ENCODE data around the gene GNG3. TPM values are rescaled to one million over a fixed set of nuclear protein-coding genes. Genes with fewer than 3 reads are reported as not detected.

The GNG3 gene
- total RNA-seq, 1 experiment from 2014 or later = not detected

- Histone ChIP-seq H3K9me3 (ENCODE audit: low read length) (no peaks in the 10 kb centered on the region), H3K4me3 (ENCODE audit: low read length) (no peak overlapping the region), H3F3A (ENCODE audit: low read length, unreplicated experiment) (peaks cover 6% of the 10 kb centered on the region), H3K9me2 (replicated peaks; ENCODE audit: low read length) (no peaks in the 10 kb centered on the region), H4K20me1 (ENCODE audit: low read length) (no peaks in the 10 kb centered on the region), H3K27ac (ENCODE audit: low read length) (no peak overlapping the region), H2AFZ (ENCODE audit: low read length) (no peak overlapping the region), H3K4me1 (ENCODE audit: insufficient read depth, low read length) (peaks cover 17% of the 10 kb centered on the region), H3K27me3 (ENCODE audit: low read length) (no peaks in the 10 kb centered on the region), H3K79me2 (ENCODE audit: low read length) (0 out of 2 replicates have a peak, but pooled peaks cover 5% of the 10 kb centered on the region), H3K9ac (ENCODE audit: low read length) (no peak overlapping the region), H3K4me2 (ENCODE audit: low read length) (no peak overlapping the region), H3K36me3 (ENCODE audit: low read depth, low read length) (peaks cover 45% of the 10 kb centered on the region)
- intact Hi-C loops (cut with micrococcal nuclease) = no loop called here
- DNase-seq = no peak
- BruUV-seq (replicated peaks) = no TSS peak
- no peak for ATAC-seq
- POLR2A ChIA-PET (ENCODE audit: unreplicated experiment) = no interaction called here
- CTCF ChIA-PET = no interaction called here
- TF ChIP-seq EZH2 (IDR thresholded peaks at IDR 0.05; ENCODE audit: low read length, unreplicated experiment) (no peak), EZH2phosphoT487 (IDR thresholded peaks at IDR 0.05; ENCODE audit: borderline replicate concordance, low read length) (no peak)
- TF ChIP-seq, protein P1, sequence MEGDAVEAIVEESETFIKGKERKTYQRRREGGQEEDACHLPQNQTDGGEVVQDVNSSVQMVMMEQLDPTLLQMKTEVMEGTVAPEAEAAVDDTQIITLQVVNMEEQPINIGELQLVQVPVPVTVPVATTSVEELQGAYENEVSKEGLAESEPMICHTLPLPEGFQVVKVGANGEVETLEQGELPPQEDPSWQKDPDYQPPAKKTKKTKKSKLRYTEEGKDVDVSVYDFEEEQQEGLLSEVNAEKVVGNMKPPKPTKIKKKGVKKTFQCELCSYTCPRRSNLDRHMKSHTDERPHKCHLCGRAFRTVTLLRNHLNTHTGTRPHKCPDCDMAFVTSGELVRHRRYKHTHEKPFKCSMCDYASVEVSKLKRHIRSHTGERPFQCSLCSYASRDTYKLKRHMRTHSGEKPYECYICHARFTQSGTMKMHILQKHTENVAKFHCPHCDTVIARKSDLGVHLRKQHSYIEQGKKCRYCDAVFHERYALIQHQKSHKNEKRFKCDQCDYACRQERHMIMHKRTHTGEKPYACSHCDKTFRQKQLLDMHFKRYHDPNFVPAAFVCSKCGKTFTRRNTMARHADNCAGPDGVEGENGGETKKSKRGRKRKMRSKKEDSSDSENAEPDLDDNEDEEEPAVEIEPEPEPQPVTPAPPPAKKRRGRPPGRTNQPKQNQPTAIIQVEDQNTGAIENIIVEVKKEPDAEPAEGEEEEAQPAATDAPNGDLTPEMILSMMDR (conservative IDR thresholded peaks at IDR 0.05; ENCODE audit: low read depth, low read length) = no peak
Observed at GRCh38 chr11:62709247-62710000, 1.9 kb downstream of the GNG3 start.

DNA sequence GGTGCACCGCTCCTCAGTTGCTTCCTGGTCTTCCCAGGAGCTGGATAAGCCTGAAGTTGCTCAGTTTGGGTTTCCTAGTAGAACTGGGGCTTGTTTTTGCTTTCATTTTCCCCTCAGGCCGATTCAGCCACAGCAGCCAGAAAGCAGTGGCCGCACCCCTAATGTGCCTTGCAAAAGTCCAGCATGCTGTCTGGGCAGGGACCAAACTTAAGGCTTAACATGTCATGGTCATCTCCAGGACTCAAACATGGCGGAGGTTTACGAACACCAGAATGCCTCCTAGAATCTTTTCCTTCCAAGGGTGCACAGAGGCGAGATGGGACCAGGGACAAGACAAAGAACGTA lies 2.5 kb downstream of the GNG3 start:
- Histone ChIP-seq H3K9me2 (replicated peaks; ENCODE audit: low read length) (no peaks in the 10 kb centered on the region), H3K9ac (ENCODE audit: low read length) (no peak overlapping the region), H3K4me1 (ENCODE audit: insufficient read depth, low read length) (peaks cover 17% of the 10 kb centered on the region), H3F3A (ENCODE audit: low read length, unreplicated experiment) (peaks cover 6% of the 10 kb centered on the region), H3K27me3 (ENCODE audit: low read length) (no peaks in the 10 kb centered on the region), H3K36me3 (ENCODE audit: low read depth, low read length) (peaks cover 49% of the 10 kb centered on the region), H3K79me2 (ENCODE audit: low read length) (0 out of 2 replicates have a peak, but pooled peaks cover 5% of the 10 kb centered on the region), H3K27ac (ENCODE audit: low read length) (no peak overlapping the region), H3K9me3 (ENCODE audit: low read length) (no peaks in the 10 kb centered on the region), H3K4me3 (ENCODE audit: low read length) (no peak overlapping the region), H3K4me2 (ENCODE audit: low read length) (no peak overlapping the region), H4K20me1 (ENCODE audit: low read length) (no peaks in the 10 kb centered on the region), H2AFZ (ENCODE audit: low read length) (no peak overlapping the region)
- DNase-seq (no peak), ATAC-seq (no peak)
- ChIA-PET POLR2A (ENCODE audit: unreplicated experiment) (no interaction called here), CTCF (no interaction called here)
- intact Hi-C loops (cut with micrococcal nuclease) = no loop called here
- BruUV-seq (replicated peaks) = no TSS peak
- TF ChIP-seq EZH2phosphoT487 (IDR thresholded peaks at IDR 0.05; ENCODE audit: borderline replicate concordance, low read length) = no peak
- TF ChIP-seq, protein P1 (conservative IDR thresholded peaks at IDR 0.05; ENCODE audit: low read depth, low read length) = no peak
- no peak for TF ChIP-seq EZH2 (IDR thresholded peaks at IDR 0.05; ENCODE audit: low read length, unreplicated experiment)

GRCh38 chr11:62712276-62712812 lies 4.9 kb downstream of the GNG3 start:
- no peak overlapping the region for H3K27ac ChIP-seq (ENCODE audit: low read length)
- H3K27me3 ChIP-seq (ENCODE audit: low read length) = no peaks in the 10 kb centered on the region
- peaks cover 16% of the 10 kb centered on the region; the same call in 1 of the 2 replicates for H3K79me2 ChIP-seq (ENCODE audit: low read length)
- ATAC-seq (no peak), DNase-seq (no peak)
- no peak overlapping the region for H2AFZ ChIP-seq (ENCODE audit: low read length)
- H3K4me1 ChIP-seq (ENCODE audit: insufficient read depth, low read length) = no peaks in the 10 kb centered on the region
- BruUV-seq (replicated peaks) = no TSS peak
- H4K20me1 ChIP-seq (ENCODE audit: low read length) = no peaks in the 10 kb centered on the region
- peaks cover 1% of the 10 kb centered on the region for H3F3A ChIP-seq (ENCODE audit: low read length, unreplicated experiment)
- H3K9me2 ChIP-seq (replicated peaks; ENCODE audit: low read length) = no peaks in the 10 kb centered on the region
- no peaks in the 10 kb centered on the region for H3K9me3 ChIP-seq (ENCODE audit: low read length)
- ChIA-PET POLR2A (ENCODE audit: unreplicated experiment) (no interaction called here), CTCF (no interaction called here)
- TF ChIP-seq, protein P1 (conservative IDR thresholded peaks at IDR 0.05; ENCODE audit: low read depth, low read length) = no peak
- no peak for TF ChIP-seq EZH2 (IDR thresholded peaks at IDR 0.05; ENCODE audit: low read length, unreplicated experiment)
- TF ChIP-seq EZH2phosphoT487 (IDR thresholded peaks at IDR 0.05; ENCODE audit: borderline replicate concordance, low read length) = no peak
- no peak overlapping the region for H3K4me2 ChIP-seq (ENCODE audit: low read length)
- H3K9ac ChIP-seq (ENCODE audit: low read length) = no peak overlapping the region
- no peak overlapping the region for H3K4me3 ChIP-seq (ENCODE audit: low read length)
- peaks cover 72% of the 10 kb centered on the region for H3K36me3 ChIP-seq (ENCODE audit: low read depth, low read length)
- intact Hi-C loops (cut with micrococcal nuclease) = no loop called here
